GM18505 (cell line): ENCODE data around the gene TTLL9.
A peak's percentile ranks its signal among the peaks of the same experiment; 100 is the strongest.

Experiments
- ATAC-seq: cut with Tn5 transposase; IDR thresholded peaks from one replicate; pipeline ENCODE4 v1.9.1; 2021; ENCODE audit not compliant: unreplicated experiment
- POLR2A ChIP-seq: IDR thresholded peaks from 4 replicates; pipeline ENCODE4 v1.6.1; 2011; ENCODE audit warnings: borderline replicate concordance; ENCODE audit not compliant: insufficient read depth, insufficient read length; ENCODE audit errors: extremely low read depth

Gene TTLL9

GRCh38 chr20:31951530-31952453 lies 81.4 kb downstream of the TTLL9 start, which contains the start of gene PDRG1:
TSS of gene PDRG1 (minus strand) at chr20:31952046. CDS start at chr20:31951961, 85 bp downstream.
- ATAC-seq, result peak; percentile 94
- TF ChIP-seq POLR2A, result peak; percentile 91

DNA sequence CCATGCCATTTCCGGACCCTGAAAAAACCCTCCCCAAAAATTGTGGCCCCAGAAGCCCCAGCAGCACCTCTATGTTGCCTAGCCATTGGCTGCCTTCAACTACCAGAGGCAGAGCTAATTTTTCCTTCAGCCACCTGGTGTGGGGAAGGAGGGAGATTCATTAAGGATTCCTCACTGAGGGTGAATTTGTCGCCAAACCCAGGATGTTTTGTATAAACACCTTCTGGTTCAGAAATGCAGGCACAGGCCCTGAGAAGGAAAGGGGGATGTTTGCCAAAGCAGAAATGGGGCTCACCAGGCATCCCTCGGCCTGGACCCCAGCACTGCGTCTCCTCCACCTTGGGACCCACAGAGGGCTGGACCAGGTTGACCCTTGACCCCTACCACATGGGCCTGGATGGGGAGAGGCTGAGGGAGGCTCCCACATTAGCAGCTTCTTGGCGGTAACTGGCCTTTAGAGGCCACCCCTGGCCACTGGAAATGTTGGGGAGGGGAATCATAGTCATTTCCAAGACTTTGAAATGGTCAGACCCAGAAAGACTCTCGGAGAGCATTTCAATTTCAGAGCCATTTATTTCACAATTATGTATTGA lies 83.2 kb downstream of the TTLL9 start:
- no peak for TF ChIP-seq POLR2A

GRCh38 chr20:31954500-31954899 lies 84.1 kb downstream of the TTLL9 start:
- no peak for ATAC-seq
- no peak for TF ChIP-seq POLR2A

More for the DNA sequence above, 83.2 kb downstream of the TTLL9 start:
- no peak for ATAC-seq

DNA sequence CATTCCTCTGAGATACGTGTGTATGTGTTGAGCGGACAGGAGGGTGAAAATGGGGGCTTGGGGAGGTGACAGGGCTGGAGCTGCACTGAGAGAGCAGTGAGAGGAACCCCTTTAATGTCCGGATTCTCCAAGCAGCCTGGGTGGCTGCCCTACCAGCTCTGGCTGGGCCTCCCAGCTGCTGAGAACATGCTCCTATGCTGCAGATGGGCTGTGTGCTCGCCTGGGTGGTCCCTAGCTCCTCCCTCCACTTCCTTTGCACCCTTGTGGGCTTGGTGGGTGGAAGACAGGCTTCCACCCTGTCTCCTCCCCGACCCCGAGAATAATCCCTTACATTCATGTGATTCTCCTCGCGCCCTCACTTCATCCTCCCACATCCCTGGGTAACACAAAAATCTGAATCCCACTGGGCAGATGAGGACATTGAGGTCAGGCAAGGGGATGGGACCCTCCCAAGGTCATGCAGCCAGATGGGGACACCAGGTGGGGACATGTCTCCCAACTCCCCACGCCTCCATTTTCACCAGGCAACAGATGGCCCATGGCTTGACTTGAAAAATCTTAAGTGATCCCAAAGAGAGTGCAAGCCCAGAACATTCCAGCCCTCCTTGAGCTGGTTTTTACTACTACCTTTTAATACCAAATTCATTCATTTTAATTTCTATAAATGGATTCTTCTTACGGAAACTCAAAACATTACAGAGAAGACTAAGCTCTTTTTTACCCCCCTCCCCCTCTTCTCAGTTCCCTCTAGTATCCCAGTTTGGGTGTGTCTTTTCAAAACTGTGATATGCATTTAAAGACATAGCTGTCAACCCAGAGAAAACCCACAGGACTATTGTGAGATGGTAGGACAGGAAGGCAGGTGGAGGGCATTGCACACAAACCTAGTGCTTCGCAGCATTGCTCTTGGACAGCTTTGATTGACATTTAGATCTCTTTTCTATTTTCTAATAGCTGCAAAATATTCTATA lies 86.4 kb downstream of the TTLL9 start:
- no peak for TF ChIP-seq POLR2A

DNA sequence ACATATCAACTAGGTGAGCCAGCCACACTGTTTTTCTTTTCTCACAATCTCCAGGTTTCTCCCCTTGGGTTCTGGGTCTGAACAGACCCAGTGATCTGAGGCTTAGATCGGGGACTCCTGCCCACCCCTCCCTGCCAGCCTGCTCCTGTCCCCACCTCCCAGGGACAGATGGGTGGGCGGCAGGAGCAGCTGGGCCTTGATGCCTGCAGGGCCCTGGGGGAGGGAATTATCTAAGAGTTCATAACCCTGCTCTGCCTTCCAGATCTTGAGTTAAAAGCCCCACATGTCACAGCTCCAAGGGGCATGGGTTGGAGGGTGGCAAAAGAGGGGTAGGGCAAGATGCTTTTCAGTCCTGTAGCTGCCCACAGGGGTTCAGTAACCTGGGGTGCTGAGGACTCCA lies 92.3 kb downstream of the TTLL9 start:
- no peak for TF ChIP-seq POLR2A
- ATAC-seq, result no peak

More for the DNA sequence above, 86.4 kb downstream of the TTLL9 start:
- no peak for ATAC-seq

GRCh38 chr20:31963889-31964288 lies 93.5 kb downstream of the TTLL9 start:
- no peak for TF ChIP-seq POLR2A
- no peak for ATAC-seq

DNA sequence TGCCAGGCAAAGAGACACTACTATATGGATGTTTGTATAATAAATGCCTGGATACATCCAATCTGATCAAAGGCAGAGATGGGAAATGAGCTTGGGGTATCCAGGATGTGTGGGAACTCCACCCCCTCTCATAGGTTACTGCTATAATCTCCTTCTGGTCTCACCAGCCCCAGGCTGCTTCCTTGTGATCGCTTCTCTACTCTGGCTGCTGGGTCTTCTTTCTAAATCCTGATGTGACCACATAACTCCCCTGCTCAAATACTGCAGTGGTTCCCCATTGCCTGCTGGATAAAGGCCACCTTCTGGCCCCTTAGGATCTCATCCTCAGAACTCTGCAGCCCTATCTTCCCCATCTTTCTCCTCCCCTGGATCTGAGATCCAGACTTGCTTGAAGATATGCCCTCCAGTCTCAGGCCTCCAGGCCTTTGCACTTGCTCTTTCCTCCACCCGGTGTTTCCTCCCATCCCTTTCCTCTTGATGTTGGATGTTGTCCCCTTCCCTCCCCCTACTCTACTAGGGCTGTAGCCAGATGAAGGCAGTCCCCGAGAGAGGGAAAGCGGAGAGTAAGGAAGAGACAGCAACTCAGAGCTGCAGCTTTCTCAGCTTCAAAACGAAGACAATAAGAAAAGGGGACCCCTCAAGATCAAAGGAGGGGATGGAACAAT lies 96.7 kb downstream of the TTLL9 start:
- no peak for ATAC-seq
- no peak for TF ChIP-seq POLR2A

DNA sequence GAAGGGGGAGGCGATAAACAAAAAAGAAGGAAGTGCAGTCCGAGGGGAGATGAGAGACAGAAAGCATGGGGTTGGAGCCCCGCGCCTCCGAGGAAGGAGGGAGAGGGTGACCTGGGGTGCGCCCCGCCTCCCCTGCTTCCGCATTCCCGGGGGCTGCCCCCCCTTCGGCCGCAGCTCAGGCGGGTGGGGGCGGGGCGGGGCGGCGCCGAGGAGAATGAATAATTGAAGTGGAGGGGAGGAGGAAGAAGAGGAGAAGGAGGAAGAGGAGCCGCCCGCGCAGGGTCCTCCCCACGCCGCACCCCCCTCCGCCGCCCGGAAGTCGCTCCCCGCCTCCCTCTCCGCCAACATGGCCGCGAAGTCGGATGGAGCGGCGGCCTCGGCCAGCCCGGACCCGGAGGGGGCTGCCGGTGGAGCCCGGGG lies 97.4 kb downstream of the TTLL9 start, which contains the start of gene XKR7:
XKR7 (plus strand) TSS at position 322 of the 420 bp plus-strand sequence; CDS start at position 347, 25 bp downstream.
- TF ChIP-seq POLR2A, result no peak
- ATAC-seq, result no peak

- no peak for ATAC-seq
Measured at GRCh38 chr20:31968291-31969126, 98.1 kb downstream of the TTLL9 start.

GRCh38 chr20:31969991-31970390 lies 99.6 kb downstream of the TTLL9 start:
- no peak for ATAC-seq
- no peak for TF ChIP-seq POLR2A

More at GRCh38 chr20:31968291-31969126, 98.1 kb downstream of the TTLL9 start:
- TF ChIP-seq POLR2A, result no peak

- no peak for TF ChIP-seq POLR2A
- no peak for ATAC-seq
Measured at GRCh38 chr20:31972471-31973021, 102.1 kb downstream of the TTLL9 start.

GRCh38 chr20:31974296-31974695 lies 103.9 kb downstream of the TTLL9 start:
- TF ChIP-seq POLR2A, result no peak
- ATAC-seq, result no peak

DNA sequence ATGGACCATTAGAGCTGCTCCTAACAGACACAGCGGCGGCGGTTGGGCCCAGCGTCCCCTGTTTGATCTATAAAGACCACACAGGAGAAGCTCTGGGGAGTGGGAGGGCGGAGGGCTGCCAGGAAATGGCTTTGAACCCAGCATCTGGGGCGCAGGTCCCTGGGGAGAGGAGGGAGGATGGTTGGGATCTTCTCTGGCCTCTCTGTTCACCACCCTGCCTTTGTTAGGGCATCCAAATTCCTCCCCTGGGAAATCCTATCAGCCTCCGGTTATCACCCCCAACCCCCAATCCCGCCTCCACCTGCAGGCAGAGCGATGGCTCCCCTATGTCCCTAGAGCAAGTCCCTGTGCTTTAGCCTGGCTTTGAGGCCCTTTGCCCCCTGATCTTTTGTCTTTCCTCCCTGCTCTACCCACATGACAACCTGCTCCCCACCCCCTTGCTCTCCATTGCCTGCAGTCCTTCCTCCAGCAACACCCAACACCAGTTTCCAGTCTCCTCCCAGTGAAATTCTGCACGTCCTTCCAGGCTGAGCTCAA lies 104.6 kb downstream of the TTLL9 start:
- TF ChIP-seq POLR2A, result no peak
- ATAC-seq, result no peak
